Activated gamma-delta T cell treated with anti-CD3 and anti-CD28 coated beads, Interleukin-2, amount 50 U/mL, for 16 hours (primary cell): ENCODE measurements around the gene KCNQ5.
"Not testable (repeated sequence)": the region's sequence is repeated elsewhere in the genome, so short reads cannot be mapped to it uniquely, and the experiment has no call there.

Source experiments
- DNase-seq: peaks from one replicate; pipeline ENCODE4 v3.0.0-alpha.2; 2020; ENCODE audit warnings: low read depth

Gene KCNQ5

GRCh38 chr6:73182021-73182607 is 560.2 kb downstream of the KCNQ5 start:
- no peak for DNase-seq

DNA sequence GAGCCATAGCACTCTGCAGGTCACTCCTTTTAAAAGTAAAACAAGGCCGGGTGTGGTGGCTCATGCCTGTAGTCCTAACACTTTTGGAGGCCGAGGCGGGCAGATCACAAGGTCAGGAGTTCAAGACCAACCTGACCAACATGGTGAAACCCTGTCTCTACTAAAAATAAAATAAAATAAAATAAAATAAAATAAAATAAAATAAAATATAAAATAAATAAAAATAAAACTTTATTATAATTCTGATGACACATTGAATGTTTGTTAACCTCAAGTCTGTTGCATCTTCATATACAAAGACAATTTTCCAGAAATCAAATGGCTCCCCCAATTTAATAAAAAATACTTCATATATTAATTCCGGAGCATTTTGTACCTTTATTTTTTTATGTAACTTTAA is 571.4 kb downstream of the KCNQ5 start:
- not testable (repeated sequence) for DNase-seq

- DNase-seq, result no peak
Measured at GRCh38 chr6:73194744-73195143, 572.9 kb downstream of the KCNQ5 start.

DNA sequence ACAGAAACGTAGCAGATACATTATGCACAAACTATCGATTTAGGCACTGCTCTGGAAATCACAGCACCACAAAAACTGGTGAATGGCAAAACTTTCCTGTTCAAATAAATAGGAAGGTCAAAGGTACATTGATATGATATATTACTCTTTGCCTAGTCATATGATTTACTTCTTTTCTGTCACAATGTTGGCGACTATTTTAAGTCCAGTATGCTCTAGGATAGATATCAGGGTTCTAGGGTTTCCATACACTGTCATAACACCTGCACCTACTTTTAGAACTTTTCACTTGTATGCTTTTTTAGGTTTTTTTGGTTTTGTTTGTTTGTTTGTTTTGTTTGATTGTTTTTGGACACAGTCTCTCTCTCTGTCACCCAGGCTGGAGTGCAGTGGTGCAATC is 578.4 kb downstream of the KCNQ5 start:
- DNase-seq, result no peak

DNA sequence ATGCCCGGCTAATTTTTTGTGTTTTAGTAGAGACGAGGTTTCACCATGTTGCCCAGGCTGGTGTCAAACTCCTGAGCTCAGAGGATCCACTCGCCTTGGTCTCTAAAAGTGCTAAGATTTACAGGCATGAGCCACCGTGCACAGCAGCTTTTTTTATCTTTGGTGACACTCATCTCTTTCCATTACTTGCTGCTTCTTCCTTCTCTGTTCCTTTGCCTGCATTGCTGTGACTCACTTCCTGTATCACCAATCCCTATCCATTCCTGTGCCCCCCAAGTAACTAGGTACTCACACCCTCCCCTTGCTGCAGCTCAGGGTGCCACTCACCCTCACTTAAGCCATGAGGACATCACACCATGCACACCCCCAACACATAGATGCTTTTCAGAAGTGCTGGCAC is 578.9 kb downstream of the KCNQ5 start:
- no peak for DNase-seq

DNA sequence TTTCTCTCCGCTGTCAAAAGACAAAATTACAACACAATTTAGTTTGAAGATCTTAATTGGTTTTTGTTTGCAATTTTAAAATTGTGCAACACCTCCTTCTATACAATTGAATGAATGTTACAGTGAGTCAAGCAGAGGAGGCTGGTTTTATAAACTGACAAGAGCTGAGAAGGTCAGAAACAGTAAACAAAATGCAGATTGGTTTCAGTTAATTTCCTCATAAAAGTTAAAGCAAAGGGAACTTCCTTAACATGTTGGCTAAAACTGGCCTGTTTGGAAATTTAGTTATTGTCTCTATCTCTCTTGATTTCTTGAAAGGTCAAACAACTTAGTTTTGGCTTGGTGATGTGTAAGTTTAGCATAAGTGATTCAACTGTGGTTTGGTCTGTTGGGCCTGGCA is 581.2 kb downstream of the KCNQ5 start:
- no peak for DNase-seq

GRCh38 chr6:73204252-73204651 is 582.4 kb downstream of the KCNQ5 start:
- DNase-seq, result no peak

DNA sequence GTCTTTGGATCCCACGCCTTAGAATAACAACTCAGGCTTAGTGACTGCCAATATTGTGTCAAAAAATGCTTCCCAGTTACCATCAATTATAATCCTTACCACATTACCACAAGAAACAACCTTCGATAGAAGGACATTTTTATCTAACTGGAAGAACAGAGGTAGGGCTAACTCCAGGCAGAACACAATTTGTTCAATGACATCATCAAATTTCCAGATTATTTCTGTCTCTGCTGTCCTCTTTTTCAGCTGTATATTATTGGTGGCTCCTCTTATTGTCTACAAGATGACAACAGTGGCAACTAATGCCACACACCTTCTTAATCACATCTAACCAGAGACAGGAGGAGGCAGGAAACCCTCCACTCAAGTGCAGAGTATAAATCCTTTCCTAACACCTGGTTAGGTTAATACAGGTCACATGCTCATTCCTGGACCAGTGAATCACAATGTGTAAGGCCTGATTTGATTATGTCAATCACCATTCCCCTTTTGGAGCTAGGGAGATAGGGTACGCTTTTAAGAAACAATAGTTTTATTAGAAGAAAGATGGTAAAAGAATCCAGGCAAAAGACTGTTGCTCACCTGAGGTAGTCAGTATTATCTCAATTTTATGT is 585.5 kb downstream of the KCNQ5 start:
- no peak for DNase-seq

DNA sequence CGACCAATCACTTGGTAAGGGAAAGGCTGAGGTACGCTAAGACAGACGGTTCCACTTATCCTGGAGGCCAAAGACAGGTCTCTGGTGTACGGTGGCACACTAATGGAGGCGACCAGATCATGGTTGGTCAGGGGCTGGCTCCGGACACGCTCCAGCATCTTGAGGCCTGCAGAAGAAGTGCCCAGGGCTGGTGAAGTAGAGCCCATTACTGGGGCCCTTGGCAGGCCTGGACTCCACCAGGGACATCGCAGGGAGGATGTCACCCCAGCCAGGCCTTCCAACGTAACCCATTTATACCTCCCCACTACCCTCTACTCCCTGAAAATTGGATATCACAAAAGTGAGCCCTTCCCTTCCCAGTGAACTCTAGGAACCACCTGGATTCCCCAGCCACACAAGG is 587.3 kb downstream of the KCNQ5 start:
- no peak for DNase-seq

DNA sequence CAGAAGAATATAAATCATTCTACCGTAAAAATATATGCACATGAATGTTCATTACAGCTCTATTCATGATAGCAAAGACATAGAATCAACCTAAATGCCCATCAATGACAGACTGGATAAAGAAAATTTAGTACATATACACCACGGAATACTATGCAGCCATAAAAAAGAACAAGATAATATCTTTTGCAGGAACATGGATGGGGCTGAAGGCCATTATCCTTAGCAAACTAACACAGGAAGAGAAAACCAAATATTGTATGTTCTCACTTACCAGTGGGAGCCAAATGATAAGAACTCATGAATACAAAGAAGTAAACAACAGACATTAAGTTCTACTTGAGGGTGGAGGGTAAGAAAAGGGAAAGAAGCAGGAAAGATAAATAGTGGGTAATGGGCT is 595.0 kb downstream of the KCNQ5 start:
- no peak for DNase-seq

- no peak for DNase-seq
Measured at GRCh38 chr6:73225396-73225795, 603.5 kb downstream of the KCNQ5 start, which contains the start of gene KHDC1L. KHDC1L (minus strand) TSS chr6:73225496; CDS start chr6:73225408, 88 bp downstream.

DNA sequence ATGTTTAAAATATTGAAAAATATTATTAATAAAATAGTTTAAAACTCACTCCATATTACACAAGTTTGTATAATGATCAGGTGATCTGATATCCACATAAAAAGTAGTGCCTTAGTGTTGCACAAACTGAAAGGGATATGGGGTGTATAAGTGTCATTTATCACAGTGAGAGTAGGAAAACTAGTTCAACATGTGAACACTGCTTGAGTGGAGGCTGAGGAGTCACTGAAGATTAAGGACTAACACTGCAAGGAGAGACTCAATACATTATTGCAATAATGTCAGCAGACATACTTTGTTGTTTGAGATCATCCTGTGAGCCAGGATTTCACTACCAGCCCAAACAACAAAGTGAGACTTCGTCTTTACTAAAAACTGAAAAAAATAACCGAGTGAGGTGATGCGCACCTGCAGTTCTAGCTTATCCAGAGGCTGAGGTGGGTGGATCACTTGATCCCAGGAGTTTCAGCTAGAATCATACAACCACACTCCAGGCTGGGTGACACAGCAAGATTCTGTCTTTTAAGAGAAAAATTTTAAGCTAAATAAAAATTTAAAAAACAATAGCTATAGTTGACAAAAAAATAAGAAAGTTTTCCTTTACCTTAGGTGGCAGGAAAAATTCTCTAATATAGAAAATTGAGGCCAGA is 605.9 kb downstream of the KCNQ5 start:
- DNase-seq, result no peak

GRCh38 chr6:73231986-73232391 is 610.1 kb downstream of the KCNQ5 start:
- DNase-seq, result no peak

GRCh38 chr6:73233048-73233447 is 611.2 kb downstream of the KCNQ5 start:
- no peak for DNase-seq

DNA sequence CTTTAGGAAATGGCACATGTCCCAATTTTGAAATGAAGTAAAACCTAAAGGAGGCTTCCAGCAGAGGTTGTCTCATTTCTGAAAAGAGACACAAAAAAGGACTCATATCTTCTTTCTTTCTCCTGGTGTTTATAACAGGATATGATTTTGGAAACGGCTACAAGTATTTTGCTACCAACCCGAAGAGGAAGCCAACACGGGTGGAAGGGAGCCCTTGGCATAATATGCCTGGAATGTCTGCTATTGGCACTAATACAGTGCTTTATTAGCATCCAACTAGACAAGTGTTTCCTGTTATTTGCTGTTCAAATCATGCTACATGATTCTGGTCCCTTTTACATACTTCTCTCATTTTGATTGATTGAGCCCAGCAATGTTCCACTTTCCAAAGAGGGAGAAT is 612.1 kb downstream of the KCNQ5 start:
- not testable (repeated sequence) for DNase-seq

DNA sequence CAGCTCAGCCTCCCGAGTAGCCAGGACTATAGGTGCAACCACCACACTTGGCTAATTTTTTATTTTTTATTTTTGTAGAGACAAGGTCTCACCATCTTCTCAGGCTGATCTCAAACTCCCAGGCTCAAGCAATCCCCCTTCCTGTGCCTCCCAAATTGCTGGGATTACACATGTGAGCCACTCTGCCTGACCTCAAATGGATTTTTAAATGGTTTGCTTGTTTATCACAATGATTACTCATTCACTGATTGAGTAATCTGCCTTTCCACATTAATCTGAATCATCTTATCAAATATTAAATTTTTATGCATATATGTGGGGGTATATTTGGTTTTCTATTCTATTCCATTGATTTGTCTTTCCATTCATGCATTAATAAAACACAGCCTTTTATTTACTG is 612.9 kb downstream of the KCNQ5 start:
- DNase-seq, result no peak

DNA sequence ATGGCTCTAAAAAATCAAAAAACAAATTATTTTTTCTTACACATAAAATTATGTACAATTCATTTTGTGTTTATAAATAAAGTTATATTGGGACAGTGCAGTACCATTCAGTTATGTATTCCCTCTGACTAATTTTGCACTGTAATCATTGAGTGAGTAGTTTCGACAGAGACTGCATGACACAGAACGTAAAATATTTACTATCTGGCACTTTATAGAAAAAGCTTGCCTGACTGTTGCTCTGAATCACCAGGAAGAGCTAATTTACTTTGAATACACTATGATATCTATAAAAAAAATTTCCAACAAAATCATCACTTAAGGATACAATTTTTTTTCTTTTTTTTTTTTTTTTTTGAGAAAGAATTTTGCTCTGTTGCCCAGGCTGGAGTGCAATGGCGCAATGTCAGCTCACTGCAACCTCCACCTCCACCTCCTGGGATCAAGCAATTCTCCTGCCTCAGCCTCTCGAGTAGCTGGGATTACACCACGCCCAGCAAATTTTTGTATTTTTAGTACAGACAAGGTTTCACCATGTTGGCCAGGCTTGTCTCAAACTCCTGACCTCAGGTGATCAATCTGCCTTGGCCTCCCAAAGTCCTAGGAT is 614.4 kb downstream of the KCNQ5 start:
- DNase-seq, result no peak

DNA sequence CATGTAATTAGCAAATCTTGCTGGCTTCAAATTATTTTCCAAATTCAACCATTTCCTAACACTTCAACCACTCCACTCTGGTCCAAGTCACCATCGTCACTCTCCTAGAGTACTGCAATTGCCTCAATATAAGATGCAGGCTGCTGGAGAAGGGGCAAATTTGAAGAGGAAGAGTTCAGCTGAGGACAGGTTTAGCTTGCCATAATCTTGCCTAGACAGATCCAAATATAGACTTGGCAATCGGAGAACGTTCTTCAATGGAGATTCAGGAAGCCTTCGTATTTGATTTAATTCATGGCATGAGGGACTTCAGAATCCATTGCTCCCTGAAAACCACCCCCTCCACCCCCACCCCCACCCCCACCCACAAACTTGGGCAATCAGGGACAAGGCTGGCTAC is 618.9 kb downstream of the KCNQ5 start:
- DNase-seq, result no peak

DNA sequence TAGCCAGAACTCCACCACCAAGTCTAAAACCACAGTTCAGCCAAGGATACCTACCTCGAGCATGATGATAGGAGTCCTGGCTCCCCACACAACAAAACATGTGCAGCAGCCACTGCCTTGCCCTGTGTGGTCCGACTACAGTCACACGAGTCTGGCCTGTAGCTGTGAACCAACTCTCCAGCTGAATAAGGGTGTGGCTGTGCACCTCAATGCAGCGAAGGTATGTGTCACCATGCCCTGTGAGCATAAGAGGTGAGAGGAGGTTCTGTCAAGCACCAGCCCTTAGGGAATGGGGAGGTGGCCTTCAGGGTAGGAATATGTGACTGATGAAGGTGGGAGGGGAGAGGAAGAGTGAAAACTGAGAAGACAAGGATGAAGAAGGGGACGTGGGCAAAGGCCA is 620.1 kb downstream of the KCNQ5 start:
- DNase-seq, result no peak
